MCF 10A (cell line): ENCODE data around the gene PALS2. TPM values are rescaled to one million over a fixed set of nuclear protein-coding genes. Genes with fewer than 3 reads are reported as not detected.

Experiments used
- BruUV-seq: library from RNA; stranded (reverse); fragments of 400-500 nt; replicated peaks from 2 replicates; lab custom pipeline; 2021; lab: Mats Ljungman, UMichigan
- CTCF ChIA-PET: fragments of 300-600 bp; sonication (Branson Sonifier 250); formaldehyde crosslinking; extraction: SDS; loops from one replicate; lab custom pipeline; 2021; ENCODE audit warnings: antibody characterized with exemption, inconsistent platforms; lab: Yijun Ruan, JAX
- POLR2A ChIA-PET: fragments of 300-600, 350-650 bp; sonication (Branson Sonifier 250); formaldehyde crosslinking; extraction: SDS; loops from one replicate; lab custom pipeline; 2020; ENCODE audit warnings: antibody characterized with exemption, inconsistent platforms; lab: Yijun Ruan, JAX
- DNase-seq: peaks from one replicate; pipeline ENCODE4 v3.0.0-alpha.2; 2018; ENCODE audit not compliant: unreplicated experiment
- H3K27ac Mint-ChIP-seq: one replicate; pipeline ENCODE4 v1.8.0; 2022; ENCODE audit warnings: mild to moderate bottlenecking, low read depth, mixed read lengths; ENCODE audit not compliant: unreplicated experiment
- H3K27me3 Mint-ChIP-seq: one replicate; pipeline ENCODE4 v1.8.0; 2022; ENCODE audit warnings: mixed read lengths; ENCODE audit not compliant: insufficient read depth, unreplicated experiment
- H3K36me3 Mint-ChIP-seq: one replicate; pipeline ENCODE4 v1.8.0; 2022; ENCODE audit warnings: mild to moderate bottlenecking, moderate library complexity, mixed read lengths; ENCODE audit not compliant: insufficient read depth, unreplicated experiment
- H3K4me1 Mint-ChIP-seq: one replicate; pipeline ENCODE4 v1.8.0; 2022; ENCODE audit warnings: mixed read lengths; ENCODE audit not compliant: insufficient read depth, unreplicated experiment
- H3K4me3 Mint-ChIP-seq: one replicate; pipeline ENCODE4 v1.8.0; 2022; ENCODE audit warnings: mild to moderate bottlenecking, moderate library complexity, mixed read lengths; ENCODE audit not compliant: unreplicated experiment
- H3K9me3 Mint-ChIP-seq: one replicate; pipeline ENCODE4 v1.8.0; 2022; ENCODE audit warnings: mixed read lengths; ENCODE audit not compliant: unreplicated experiment
- CTCF ChIP-seq: fragments of 200-600 bp; IDR thresholded peaks from one replicate; pipeline ENCODE4 v1.8.0; 2022; ENCODE audit warnings: antibody characterized with exemption, mild to moderate bottlenecking; ENCODE audit not compliant: unreplicated experiment
- intact Hi-C: fragments of 100-400 bp; cut with micrococcal nuclease; formaldehyde crosslinking; loops from 2 replicates; pipeline ENCODE4 v1.14.1; 2022
- total RNA-seq: library from RNA; stranded (reverse); gene quantifications from 2 replicates; pipeline ENCODE4 v1.2.3, GENCODE V29; 2022

The PALS2 gene
- total RNA-seq, 1 experiment from 2014 or later, result 36.3 TPM

GRCh38 chr7:24601600-24601999, 28.3 kb downstream of the PALS2 start:
- BruUV-seq, result no TSS peak
- ChIA-PET CTCF (no interaction called here), POLR2A (interaction anchor here (0.7 to 1.0 kb wide), 2 partner anchors 24 to 29 kb away, joined by 3 to 4 read pairs; no protein-coding TSS in a partner anchor)
- Mint-ChIP-seq H3K27ac (no peak overlapping the region), H3K4me3 (no peak overlapping the region), H3K4me1 (peaks cover 11% of the 10 kb centered on the region), H3K27me3 (no peaks in the 10 kb centered on the region), H3K9me3 (no peaks in the 10 kb centered on the region), H3K36me3 (no peaks in the 10 kb centered on the region)
- intact Hi-C loops, result no loop called here
- DNase-seq, result peak; percentile 20
- TF ChIP-seq CTCF, result no peak

DNA sequence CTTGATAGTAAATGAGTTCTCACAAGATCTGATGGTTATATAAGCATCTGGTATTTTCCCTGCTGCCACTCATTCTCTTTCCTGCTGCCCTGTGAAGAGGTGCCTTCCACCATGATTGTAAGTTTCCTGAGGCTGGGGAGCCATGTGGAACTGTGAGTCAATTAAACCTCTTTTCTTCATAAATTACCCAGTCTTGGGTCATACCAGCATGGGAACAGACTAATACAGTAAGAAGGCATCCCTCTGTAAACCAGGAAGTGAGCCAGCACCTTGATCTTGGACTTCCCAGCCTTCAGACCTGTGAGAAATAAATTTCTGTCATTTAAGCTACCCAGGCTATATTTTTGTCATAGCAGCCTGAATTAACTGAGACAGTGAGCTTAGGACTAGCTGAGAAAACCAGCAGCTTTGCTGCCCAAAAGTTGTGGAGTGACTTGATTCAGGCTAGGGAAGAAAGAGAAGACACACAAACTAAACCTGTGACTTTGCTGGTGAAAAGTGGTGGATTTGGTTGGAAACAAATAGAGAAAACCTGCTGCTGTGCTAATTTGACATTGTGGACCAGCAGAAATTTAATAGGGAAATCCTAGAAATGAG, 29.7 kb downstream of the PALS2 start:
- BruUV-seq, result no TSS peak
- H3K27me3 Mint-ChIP-seq, result no peaks in the 10 kb centered on the region
- no peak overlapping the region for H3K4me3 Mint-ChIP-seq
- H3K36me3 Mint-ChIP-seq, result no peaks in the 10 kb centered on the region
- peaks cover 11% of the 10 kb centered on the region for H3K4me1 Mint-ChIP-seq
- POLR2A ChIA-PET, result interaction anchor here (0.7 kb wide), 1 partner anchor 38 kb away, joined by 3 read pairs; no protein-coding TSS in a partner anchor
- H3K27ac Mint-ChIP-seq, result no peak overlapping the region
- intact Hi-C loops, result no loop called here
- CTCF ChIA-PET, result interaction anchor here (0.6 to 1.2 kb wide), 4 partner anchors 9 to 77 kb away, joined by 3 read pairs; no protein-coding TSS in a partner anchor
- TF ChIP-seq CTCF, result no peak
- DNase-seq, result no peak
- H3K9me3 Mint-ChIP-seq, result no peaks in the 10 kb centered on the region

GRCh38 chr7:24604630-24605029, 31.4 kb downstream of the PALS2 start:
- Mint-ChIP-seq H3K27me3 (no peaks in the 10 kb centered on the region), H3K4me1 (peaks cover 18% of the 10 kb centered on the region), H3K36me3 (no peaks in the 10 kb centered on the region), H3K9me3 (no peaks in the 10 kb centered on the region), H3K4me3 (no peak overlapping the region), H3K27ac (no peak overlapping the region)
- BruUV-seq, result no TSS peak
- DNase-seq, result no peak
- intact Hi-C loops, result no loop called here
- ChIA-PET CTCF (interaction anchor here (0.6 kb wide), 1 partner anchor 742 kb away, joined by 3 read pairs; no protein-coding TSS in a partner anchor), POLR2A (no interaction called here)
- no peak for TF ChIP-seq CTCF

DNA sequence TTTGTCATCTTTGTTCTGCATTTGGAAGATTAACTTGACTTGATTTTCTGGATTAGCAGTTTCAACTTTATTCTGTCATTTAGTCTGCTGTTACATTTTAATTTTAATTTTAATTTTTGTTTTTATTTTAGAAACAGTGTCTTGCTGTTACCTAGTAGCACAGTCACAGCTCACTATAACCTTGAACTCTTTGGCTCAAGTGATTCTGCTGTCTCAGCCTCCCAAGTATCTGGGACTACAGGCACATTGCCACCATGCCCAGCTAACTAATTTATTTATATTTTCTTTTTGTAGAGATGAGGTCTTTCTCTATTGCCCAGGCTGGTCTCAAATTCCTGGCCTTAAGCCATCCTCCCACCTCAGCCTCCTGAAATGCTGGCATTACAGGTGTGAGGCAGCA, 35.3 kb downstream of the PALS2 start:
- Mint-ChIP-seq H3K27me3 (no peaks in the 10 kb centered on the region), H3K27ac (no peak overlapping the region), H3K4me1 (peaks cover 7% of the 10 kb centered on the region), H3K9me3 (peaks cover 3% of the 10 kb centered on the region), H3K36me3 (no peaks in the 10 kb centered on the region), H3K4me3 (no peak overlapping the region)
- intact Hi-C loops, result no loop called here
- TF ChIP-seq CTCF, result no peak
- ChIA-PET POLR2A (no interaction called here), CTCF (interaction anchor here (0.7 kb wide), 1 partner anchor 166 kb away, joined by 3 read pairs; no protein-coding TSS in a partner anchor)
- DNase-seq, result no peak
- no TSS peak for BruUV-seq
